ELR (cell line): Measurements from ENCODE around the gene EPHA2.
A peak's percentile ranks its signal among the peaks of the same experiment; 100 is the strongest.
"Not testable (repeated sequence)": the region's sequence is repeated elsewhere in the genome, so short reads cannot be mapped to it uniquely, and the experiment has no call there.

Experiments used
- DNase-seq: peaks from one replicate; pipeline ENCODE4 v3.0.0-alpha.2; 2015; ENCODE audit warnings: low read depth

EPHA2 gene

GRCh38 chr1:16119504-16119903 lies 36.4 kb downstream of the EPHA2 start:
- no peak for DNase-seq

GRCh38 chr1:16118706-16119105 lies 37.2 kb downstream of the EPHA2 start:
- no peak for DNase-seq

GRCh38 chr1:16117936-16118335 lies 37.9 kb downstream of the EPHA2 start:
- DNase-seq = no peak

- peak; percentile 67 for DNase-seq
These were observed 38.5 kb downstream of the EPHA2 start for GRCh38 chr1:16117369-16117768.

- DNase-seq = no peak
These were observed 39.2 kb downstream of the EPHA2 start for GRCh38 chr1:16116625-16117024.

- no peak for DNase-seq
These were observed 39.9 kb downstream of the EPHA2 start for GRCh38 chr1:16116002-16116401.

GRCh38 chr1:16115468-16115983 lies 40.3 kb downstream of the EPHA2 start:
- DNase-seq = no peak

GRCh38 chr1:16114527-16115467 lies 41.1 kb downstream of the EPHA2 start:
- no peak for DNase-seq

- DNase-seq = no peak
These were observed 43.0 kb downstream of the EPHA2 start for GRCh38 chr1:16112596-16113555.

GRCh38 chr1:16111771-16112595 lies 43.9 kb downstream of the EPHA2 start:
- DNase-seq = peak; percentile 39

GRCh38 chr1:16110884-16111283 lies 45.0 kb downstream of the EPHA2 start:
- DNase-seq = no peak

GRCh38 chr1:16110456-16110855 lies 45.4 kb downstream of the EPHA2 start:
- DNase-seq = no peak

GRCh38 chr1:16109571-16109970 lies 46.3 kb downstream of the EPHA2 start:
- peak; percentile 53 for DNase-seq

- not testable (repeated sequence) for DNase-seq
These were observed 48.8 kb downstream of the EPHA2 start for GRCh38 chr1:16107039-16107438.

GRCh38 chr1:16101623-16102022 lies 54.2 kb downstream of the EPHA2 start:
- DNase-seq = no peak

- no peak for DNase-seq
These were observed 56.5 kb downstream of the EPHA2 start for GRCh38 chr1:16099412-16099811.

GRCh38 chr1:16095447-16095846 lies 60.4 kb downstream of the EPHA2 start:
- DNase-seq = no peak

GRCh38 chr1:16094453-16095158 lies 61.3 kb downstream of the EPHA2 start:
- DNase-seq = no peak

GRCh38 chr1:16093611-16094010 lies 62.3 kb downstream of the EPHA2 start:
- no peak for DNase-seq

GRCh38 chr1:16092923-16093511 lies 62.9 kb downstream of the EPHA2 start:
- no peak for DNase-seq
